NCI-H524 (cell line): ENCODE data around the gene VWA7.
A peak's percentile ranks its signal among the peaks of the same experiment; 100 is the strongest.

Experiments
- DNase-seq, 2 experiments: peaks; one replicate each; lab custom pipeline; 2025; lab: John Stamatoyannopoulos, UW

Gene VWA7

DNA sequence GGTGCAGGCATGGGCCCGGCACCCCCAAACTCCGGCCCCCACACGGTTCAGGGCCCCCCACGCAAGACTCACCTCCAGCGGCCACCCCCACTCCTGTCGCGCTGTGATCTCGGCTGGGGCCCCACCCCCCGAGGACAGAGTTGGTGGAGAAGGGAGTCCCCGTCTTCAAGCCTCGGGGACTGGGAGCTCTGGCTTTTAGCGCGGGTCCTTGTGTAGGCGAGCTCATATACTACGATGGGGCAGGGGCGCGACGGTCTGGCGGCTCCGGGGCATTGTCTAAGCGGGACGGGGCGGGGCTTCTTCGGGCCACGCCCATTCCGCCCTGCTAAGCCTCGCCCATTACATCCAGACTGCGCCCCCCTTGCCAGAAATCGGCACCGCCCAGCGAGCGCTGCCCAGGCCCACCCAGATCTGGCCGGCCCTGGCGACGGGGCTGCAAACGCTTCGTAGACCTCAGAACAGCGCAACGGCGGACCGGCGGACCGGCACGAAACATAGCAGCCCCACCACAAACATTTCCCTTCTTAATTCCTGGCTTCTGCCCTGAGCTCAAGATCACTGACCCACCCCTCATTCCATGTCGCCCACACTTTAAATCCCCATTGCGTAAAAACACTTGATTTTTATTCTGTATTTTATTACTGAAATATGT is 47.0 kb downstream of the VWA7 start:
- peak in 1 of 2 experiments; percentile 49 for DNase-seq

DNA sequence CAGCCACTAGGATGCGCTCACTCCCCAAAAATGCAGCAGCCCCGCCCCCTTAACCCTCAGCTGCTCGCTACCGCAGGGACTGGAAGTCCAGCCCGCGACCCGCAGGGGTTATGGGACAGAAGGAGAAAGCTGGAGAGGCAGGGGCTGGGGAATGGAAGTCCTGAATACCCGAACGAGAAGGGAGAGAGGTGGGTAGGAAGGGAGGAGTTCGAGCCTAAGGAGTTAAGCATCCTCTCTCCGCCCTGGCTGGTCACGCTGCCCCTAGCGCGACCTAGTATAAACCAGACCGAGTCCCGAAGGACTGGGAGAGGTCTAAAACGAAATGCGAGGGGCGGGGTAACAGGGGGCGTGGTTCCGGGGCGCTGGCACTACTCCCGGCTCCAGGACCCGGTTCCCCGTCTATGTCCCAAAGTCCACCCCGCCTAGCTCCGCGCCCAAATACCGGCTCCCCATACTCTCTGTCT is 47.6 kb downstream of the VWA7 start:
- DNase-seq, result peak; percentile 65 to 88

DNA sequence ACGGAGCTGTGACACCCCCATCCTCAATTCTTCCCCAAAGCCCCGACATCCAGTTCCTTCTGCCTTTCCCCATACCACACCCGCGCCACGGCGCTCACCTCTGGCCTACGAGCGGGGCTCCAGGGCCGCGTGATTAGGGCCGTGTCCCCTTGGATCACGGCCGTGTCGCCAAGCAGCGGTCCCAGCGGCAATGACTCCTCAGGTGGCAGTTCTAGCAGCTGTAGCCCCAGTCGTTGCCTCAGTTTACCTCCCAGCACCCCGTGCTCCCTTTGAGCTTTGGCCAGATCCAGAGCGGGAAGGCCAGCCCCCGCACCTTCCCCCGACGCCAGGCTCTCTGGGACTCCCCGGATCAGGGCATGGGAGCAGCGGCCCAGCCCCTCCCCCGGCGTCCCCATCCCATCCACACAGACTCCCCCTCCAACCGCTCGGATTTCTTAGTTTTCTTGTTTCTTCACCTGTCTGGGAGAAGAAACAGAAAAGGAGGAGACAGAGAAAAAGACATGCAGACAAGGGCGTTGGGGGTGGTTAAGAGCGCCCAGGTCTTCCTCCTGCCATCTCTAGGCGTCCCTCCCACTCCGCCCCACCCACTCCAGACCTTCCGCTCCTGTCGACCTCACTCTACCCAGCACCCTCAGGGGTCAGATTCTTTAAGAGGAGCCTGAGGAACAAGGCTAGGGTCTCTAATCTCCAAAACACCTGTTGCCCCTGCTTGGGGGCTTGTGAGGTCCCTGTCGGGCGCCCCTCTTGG is 48.2 kb downstream of the VWA7 start, which contains the start of gene DDAH2:
TSS of gene DDAH2 (minus strand) at position 533 of the 748 bp plus-strand sequence. CDS start at position 395, 138 bp downstream.
- no peak for DNase-seq

DNA sequence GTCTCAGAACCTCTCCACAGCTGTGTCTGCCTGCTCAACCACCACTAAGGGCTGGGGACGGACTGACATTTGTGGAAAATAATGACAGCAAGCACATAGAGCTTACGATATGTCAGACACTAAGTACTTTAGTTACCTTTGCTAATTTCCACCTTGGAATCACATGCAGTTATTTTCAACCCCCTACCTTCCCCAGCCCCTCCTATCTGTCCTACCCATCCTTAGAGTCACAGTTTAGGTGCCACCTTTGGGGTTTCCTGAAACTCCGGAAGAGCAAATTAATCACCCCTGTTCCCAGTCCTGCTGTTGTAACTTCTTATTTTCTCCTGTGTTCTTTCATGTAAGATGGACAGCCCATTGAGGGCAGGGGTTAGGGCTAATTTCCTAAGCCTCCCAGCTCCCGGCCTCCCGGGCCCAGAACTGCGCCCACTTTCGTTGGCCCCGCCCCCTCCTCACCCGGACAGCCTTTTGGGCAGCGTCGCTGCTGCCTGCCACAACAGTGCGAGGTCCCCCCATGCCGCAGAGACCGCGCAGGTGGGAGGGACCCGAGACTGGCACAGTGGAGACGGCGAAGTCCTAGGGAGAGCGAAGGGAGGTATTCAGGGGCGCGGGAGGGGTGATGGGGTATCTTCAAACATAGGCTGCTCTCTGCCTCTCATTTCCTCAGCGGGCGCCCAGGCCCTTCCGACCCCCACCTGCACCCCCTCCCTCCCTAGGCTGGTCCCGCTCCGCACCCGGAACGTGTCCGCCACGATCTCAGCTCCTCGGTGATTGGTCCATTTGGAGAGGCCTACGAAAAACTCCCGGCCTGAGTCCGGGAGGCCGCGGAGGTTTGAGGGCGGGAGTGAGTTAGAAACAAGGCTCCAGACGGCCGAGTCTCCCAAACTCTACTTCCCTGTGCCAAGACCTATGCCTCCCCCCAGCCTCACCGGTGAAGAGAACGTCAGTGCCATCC is 49.1 kb downstream of the VWA7 start:
- DNase-seq, result no peak

DNA sequence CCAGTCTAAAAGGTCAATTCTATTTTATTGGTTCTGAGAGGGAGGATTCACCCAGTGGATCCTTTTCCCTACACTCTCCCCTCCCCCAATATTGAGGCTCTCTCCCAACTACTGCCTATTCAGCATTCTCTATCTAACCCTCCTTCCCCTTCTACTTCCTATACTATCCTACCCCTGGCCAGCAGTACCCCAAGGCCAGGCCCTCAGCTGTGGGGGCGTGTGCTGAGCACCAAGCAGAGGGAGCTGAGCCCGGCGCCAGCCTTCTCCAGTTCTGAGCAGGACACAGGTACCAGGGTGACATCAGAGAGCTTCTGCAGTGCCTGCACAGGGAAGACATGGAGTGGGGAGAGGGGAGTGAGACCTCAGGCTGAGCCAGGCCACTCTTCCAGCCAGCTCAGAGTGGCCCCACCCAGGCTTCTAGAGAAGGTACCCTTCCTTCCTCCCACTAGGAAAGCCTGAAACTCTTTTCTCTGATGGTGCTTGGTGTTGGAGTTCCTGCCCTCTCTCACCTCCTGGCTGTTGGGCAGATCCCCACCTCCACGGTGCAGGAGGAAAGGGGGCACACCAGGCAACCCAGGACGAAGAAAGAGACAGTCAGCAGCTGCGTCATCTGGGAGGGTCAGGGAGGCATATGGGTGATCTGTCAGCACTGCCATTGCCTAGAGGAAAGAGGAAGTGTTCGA is 50.0 kb downstream of the VWA7 start:
- DNase-seq, result no peak

DNA sequence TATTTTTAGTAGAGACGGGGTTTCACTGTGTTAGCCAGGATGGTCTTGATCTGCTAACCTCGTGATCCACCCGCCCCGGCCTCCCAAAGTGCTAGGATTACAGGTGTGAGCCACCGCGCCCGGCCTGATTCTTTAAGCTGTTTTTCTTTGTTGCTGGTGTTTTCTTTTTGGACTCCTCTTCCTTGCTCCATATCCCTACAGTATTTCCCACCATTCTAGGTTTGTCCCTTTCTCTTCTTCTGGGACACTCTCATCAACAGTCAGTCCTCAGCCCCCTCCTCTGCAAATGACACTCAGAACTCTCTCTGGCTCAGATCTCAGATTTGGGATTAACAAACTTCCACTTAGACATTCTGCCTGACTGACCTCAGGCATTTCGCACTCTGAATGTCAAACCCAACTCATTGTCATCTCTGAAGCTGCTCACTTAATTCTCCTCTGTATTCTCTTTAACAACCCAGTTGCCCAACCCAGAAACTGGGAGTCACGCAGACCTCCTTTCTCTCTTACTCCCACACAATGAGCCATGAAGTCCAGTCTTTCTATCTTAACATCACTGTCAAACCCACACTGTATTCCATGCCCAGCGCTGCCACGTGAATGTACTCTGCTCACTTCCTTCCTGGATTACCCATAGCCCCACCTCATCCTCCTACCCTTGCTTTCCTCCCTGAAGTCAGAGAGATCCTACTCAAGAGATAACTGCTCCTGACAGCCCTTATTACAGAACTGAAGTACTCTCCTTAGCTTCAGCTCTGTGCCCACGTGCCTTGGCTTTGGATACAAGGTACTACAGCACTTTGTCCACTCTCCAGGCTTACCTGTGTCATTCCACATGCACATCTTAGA is 51.4 kb downstream of the VWA7 start:
- no peak for DNase-seq

DNA sequence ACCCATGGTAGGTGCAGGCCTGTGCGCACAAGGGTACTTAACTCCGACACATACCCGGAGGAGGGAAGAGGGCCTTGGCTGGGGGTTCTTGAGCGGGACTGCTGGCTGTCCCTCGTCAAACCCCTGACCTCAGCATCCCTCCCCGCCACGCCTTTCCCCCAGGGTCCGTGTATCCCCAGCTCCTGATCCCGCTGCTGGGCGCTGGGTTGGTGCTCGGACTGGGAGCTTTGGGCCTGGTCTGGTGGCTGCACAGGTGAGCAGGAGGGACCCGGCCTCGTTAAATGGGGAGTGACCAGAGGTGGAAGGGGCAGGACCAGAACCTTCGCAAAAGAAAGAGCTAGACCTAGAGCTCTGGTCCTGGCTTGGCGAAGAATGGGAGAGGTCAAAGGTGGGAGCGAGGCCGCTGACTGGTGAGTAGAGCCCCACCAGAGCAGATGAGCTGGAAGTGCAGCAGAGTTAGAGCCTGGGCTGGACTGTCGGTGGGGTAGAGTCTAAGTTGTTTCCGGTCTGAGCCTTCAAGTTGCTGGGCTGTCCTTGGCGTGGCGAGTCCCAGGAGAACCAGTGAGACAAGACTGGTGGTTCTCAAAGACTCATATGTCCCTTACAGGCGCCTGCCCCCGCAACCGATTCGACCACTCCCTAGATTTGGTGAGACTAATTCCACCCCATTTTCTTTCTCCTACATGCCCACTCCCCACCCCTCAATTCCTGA is 53.0 kb downstream of the VWA7 start:
- no peak for DNase-seq

DNA sequence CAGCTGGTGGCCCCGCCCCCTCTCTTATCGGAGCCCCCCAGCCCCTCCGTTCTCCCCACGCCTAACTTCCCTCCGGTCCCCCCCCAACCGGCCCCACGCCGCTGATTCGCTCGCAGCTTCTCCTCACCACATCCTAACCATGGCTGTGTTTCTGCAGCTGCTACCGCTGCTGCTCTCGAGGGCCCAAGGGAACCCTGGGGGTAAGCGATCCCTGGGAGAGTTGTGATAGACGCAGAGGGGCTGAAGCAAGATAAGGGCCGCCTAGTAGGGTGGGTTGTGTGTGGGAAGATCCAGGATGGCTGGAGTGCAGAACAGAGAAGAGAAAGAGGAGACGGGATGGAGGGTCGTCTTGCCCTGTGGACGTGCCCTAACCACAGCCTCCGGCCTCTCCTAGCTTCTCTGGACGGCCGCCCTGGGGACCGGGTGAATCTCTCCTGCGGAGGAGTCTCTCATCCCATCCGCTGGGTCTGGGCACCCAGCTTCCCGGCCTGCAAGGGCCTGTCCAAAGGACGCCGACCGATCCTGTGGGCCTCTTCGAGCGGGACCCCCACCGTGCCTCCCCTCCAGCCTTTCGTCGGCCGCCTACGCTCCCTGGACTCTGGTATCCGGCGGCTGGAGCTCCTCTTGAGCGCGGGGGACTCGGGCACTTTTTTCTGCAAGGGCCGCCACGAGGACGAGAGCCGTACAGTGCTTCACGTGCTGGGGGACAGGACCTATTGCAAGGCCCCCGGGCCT is 53.7 kb downstream of the VWA7 start, which contains the start of gene MPIG6B:
TSS of gene MPIG6B (plus strand) at position 129 of the 735 bp plus-strand sequence. CDS start at position 140, 11 bp downstream.
- no peak for DNase-seq

DNA sequence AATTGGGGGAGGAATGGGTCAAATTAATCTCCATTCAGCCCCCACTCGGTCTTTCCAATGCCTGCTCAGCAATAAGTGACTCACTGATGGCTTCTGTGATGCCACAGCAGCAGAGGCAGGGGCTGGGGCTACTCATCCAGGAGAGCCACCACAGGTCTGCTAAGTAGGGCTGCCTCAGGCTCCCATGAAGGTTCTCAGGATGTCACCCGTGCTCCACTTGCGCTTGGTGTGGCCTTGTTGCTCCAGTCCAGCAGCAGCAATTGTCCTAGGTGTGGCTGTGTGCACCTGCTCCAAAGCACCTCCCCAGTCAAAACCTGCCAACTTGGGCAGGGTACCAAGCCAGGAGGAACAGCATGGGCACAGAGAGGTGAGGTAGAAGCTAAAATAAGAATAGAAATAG is 55.0 kb downstream of the VWA7 start:
- no peak for DNase-seq

DNA sequence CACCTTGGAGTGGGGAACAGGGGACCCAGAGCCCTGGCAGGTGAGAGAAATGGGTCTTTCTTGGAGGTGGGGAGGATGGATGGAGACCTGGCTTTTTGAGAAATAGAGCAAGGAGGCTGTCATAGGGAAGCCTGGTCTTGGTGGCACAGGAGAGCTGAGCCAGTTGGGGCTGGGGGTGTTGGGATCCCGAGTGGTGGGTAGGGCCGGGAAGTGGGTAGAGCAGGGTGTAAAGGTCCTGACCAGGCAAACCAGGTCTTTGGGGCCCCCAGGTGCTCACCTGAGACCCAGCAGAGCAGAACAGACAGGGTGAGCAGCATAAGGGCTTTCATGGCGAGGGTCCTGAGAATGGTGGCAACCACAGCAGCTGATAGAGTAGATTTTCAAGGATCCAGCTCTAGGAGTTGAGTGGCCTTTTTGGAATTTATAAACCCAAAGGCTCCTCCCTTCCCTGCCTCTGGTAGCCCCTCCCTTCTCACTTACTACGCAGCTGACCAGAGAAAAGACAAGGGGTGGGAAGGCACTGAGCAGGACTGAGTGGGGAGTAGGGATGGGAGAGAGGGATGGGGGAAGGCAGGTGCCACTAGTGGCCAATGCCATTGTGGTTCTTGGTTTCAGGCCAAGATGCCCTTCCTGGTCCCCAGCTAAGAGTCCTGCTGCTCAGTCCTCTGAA is 55.6 kb downstream of the VWA7 start, which contains the start of gene LY6G6C:
TSS of gene LY6G6C (minus strand) at position 396 of the 670 bp plus-strand sequence. CDS start at position 329, 67 bp downstream.
- no peak for DNase-seq

DNA sequence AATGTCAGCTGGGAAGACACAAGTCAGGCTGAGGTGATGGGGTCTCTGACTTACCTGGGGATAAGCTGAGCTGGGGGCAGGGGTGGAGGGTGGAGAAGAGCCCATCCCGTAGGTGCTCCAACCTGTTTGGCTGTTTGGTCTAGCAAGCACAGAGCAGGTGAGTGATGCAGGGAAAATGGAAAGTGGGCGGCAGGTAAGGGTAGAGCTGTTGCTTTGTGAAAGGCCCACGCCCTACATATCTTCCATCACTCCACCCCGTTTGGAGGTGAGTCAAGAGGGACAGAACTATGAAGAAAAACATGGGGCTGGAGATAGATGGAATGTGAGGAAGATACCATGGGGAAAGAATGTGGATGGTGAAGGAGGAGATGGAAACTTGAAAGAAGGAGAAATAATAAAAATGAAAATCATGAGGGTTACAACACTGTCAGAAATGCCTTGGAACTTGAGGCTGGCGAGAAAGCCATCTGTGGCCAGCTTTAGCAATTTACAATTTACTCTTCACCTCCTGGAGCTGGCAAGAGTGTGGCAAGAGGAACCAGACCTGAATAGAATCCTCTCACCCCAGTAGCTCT is 56.8 kb downstream of the VWA7 start:
- no peak for DNase-seq

DNA sequence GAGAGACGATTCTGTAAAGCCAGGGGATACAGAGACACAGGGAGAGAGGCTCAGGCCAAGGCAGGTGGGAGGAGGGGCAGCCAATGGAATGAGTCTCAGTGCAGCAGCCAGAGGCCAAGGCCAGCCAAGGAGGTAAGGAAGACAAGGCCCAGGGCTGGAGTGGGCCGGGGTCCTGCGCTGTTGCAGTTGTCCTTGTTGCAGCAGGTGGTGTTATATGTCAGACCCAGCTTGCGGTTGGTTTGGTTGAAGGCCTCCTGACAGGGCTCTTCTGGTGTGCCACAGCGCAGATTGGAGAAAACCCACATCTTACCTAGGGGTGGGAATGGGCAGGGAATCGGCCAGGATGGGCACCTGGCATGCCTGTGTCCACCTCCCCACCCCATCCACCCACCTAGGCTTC is 58.1 kb downstream of the VWA7 start:
- no peak for DNase-seq

DNA sequence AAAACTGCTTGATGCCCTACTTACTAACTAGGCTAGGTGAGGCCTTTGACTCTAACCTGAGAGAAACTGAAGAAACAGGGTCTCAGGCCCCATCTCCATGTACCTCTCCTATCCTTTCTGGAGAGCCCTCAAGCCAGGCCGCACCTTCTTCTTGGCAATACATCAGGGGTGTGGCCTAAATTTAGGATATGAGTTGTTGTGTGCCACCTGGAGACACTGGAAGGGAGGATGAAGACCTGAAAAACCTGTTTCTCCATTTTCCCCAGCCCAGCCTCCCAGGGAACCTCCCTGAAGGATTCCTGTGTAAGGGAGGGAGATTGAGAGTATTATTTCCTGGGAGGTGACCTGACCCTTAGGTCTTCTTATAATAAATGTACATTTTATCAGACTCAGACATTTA is 58.9 kb downstream of the VWA7 start:
- DNase-seq, result no peak

DNA sequence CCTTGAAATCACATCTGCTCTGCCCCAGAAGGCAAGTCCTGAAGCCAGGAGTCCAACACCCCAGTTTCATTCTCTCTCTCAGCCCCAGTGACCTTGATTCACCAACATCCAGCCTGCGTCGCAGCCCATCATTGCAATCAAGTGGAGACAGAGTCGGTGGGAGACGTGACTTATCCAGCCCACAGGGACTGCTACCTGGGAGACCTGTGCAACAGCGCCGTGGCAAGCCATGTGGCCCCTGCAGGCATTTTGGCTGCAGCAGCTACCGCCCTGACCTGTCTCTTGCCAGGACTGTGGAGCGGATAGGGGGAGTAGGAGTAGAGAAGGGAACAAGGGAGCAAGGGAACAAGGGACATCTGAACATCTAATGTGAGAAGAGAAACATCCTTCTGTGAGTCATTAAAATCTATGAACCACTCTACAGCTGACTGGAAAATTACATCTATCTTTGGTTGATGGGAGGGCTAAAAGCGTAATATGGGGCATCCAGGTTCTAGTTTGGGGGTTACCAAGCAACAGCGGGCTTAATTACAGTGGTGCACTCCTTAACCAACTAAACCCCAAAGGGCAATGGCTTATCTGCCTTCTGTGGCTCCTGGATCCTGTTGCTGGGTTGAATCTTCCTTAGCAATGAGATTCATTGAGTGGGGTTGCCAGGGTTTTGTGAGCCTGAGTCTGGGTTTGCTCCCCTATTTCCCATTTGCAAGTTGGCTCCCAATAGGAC is 59.5 kb downstream of the VWA7 start:
- DNase-seq, result no peak
